A549 (cell line): ENCODE measurements around the gene MIPOL1. TPM values are rescaled to one million over a fixed set of nuclear protein-coding genes. Genes with fewer than 3 reads are reported as not detected.

Experiments
- ATAC-seq, 2 experiments: fragments of 200-7000 bp in 1 of 2; fragments of >200 bp in 1 of 2; cut with Nextera tagmentation in 1 of 2; cut with Tn5 transposase in 1 of 2; 3 replicates each; pipeline versions ENCODE4 v1.8.0 to v1.9.1; 2018 to 2020; ENCODE audit warnings: mild to moderate bottlenecking in 1 of 2, moderate library complexity in 1 of 2
- CTCF ChIA-PET: fragments of 300-600 bp; sonication (Branson Sonifier 250); formaldehyde crosslinking; extraction: SDS; loops from one replicate; lab custom pipeline; 2021; ENCODE audit warnings: antibody characterized with exemption, inconsistent platforms; lab: Yijun Ruan, JAX
- POLR2A ChIA-PET: fragments of 350-600 bp; formaldehyde crosslinking; extraction: SDS; loops from one replicate; lab custom pipeline; 2021; ENCODE audit warnings: antibody characterized with exemption, inconsistent platforms; lab: Yijun Ruan, JAX
- DNase-seq, 2 experiments: peaks; one replicate each; pipeline versions ENCODE4 v3.0.0 to v3.0.0-alpha.2; 2011 to 2016; ENCODE audit warnings: low read depth in 1 of 2, low spot score in 1 of 2
- FAIRE-seq: peaks from 2 replicates; lab custom pipeline; 2011; peaks lifted over from hg19 to GRCh38; lab: Jason Lieb, UNC
- H3K27ac ChIP-seq, 2 experiments: fragments of >200 bp; sonication (Bioruptor Twin); formaldehyde crosslinking; 3 replicates each; pipeline ENCODE4 v1.5.1; 2016 to 2017
- H3K4me1 ChIP-seq: fragments of >200 bp; sonication (Bioruptor Twin); formaldehyde crosslinking; 3 replicates; pipeline ENCODE4 v1.6.1; 2016
- H3K4me2 ChIP-seq: fragments of >200 bp; sonication (Bioruptor Twin); formaldehyde crosslinking; 3 replicates; pipeline ENCODE4 v1.6.1; 2016
- H3K4me3 ChIP-seq: fragments of >200 bp; sonication (Bioruptor Twin); formaldehyde crosslinking; 3 replicates; pipeline ENCODE4 v1.5.1; 2016
- H3K9me3 ChIP-seq: fragments of >200 bp; sonication (Bioruptor Twin); formaldehyde crosslinking; 3 replicates; pipeline ENCODE4 v1.6.1; 2016
- ATOH8 ChIP-seq: fragments of 250-450 bp; sonication (Bioruptor Pico); IDR thresholded peaks from 2 replicates; pipeline ENCODE4 v1.5.0; 2020; ENCODE audit warnings: low read depth, mild to moderate bottlenecking, moderate library complexity
- CBX2 ChIP-seq: fragments of 200-600 bp; sonication (generic); IDR thresholded peaks from 2 replicates; pipeline ENCODE4 v1.6.1; 2016; ENCODE audit warnings: low read depth, mild to moderate bottlenecking, borderline replicate concordance
- CBX8 ChIP-seq: fragments of 200-600 bp; sonication (generic); IDR thresholded peaks from 2 replicates; pipeline ENCODE4 v1.6.1; 2016
- CEBPB ChIP-seq, 2 experiments: fragments of >200 bp in 1 of 2; sonication (Bioruptor Twin) in 1 of 2; formaldehyde crosslinking in 1 of 2; IDR thresholded peaks; 2 replicates each; pipeline ENCODE4 v1.6.1; 2012 to 2016
- EHF ChIP-seq: fragments of 250-450 bp; sonication (Bioruptor Pico); IDR thresholded peaks from 2 replicates; pipeline ENCODE4 v1.5.0; 2020; ENCODE audit warnings: mild to moderate bottlenecking
- EP300 ChIP-seq, 2 experiments: fragments of >200 bp; sonication (Bioruptor Twin); formaldehyde crosslinking; IDR thresholded peaks; 2 replicates in 1 of 2; 3 replicates in 1 of 2; pipeline ENCODE4 v1.6.1; 2016 to 2017
- FOSB ChIP-seq: fragments of 250-450 bp; sonication (Bioruptor Pico); IDR thresholded peaks from 2 replicates; pipeline ENCODE4 v1.5.0; 2020; ENCODE audit warnings: mild to moderate bottlenecking, moderate library complexity
- FOSL2 ChIP-seq, 2 experiments: fragments of 450-650 bp in 1 of 2; fragments of >200 bp in 1 of 2; sonication (Bioruptor Twin) in 1 of 2; formaldehyde crosslinking; IDR thresholded peaks; 2 replicates each; pipeline versions ENCODE4 v1.5.0 to v1.6.1; 2016 to 2020; ENCODE audit warnings: mild to moderate bottlenecking in 1 of 2, moderate library complexity in 1 of 2
- FOXS1 ChIP-seq: fragments of 250-450 bp; sonication (Bioruptor Pico); IDR thresholded peaks from 2 replicates; pipeline ENCODE4 v1.5.0; 2020; ENCODE audit warnings: mild to moderate bottlenecking, moderate library complexity
- GATA3 ChIP-seq: IDR thresholded peaks from 2 replicates; pipeline ENCODE4 v1.6.1; 2012; ENCODE audit warnings: borderline replicate concordance
- HOXA7 ChIP-seq: fragments of 250-450 bp; sonication (Bioruptor Pico); IDR thresholded peaks from 2 replicates; pipeline ENCODE4 v1.5.0; 2020; ENCODE audit warnings: mild to moderate bottlenecking, moderate library complexity
- HOXB13 ChIP-seq: fragments of 250-450 bp; sonication (Bioruptor Pico); IDR thresholded peaks from 2 replicates; pipeline ENCODE4 v1.5.0; 2020; ENCODE audit warnings: low read depth, mild to moderate bottlenecking, moderate library complexity
- HOXB5 ChIP-seq: fragments of 250-450 bp; sonication (Bioruptor Pico); IDR thresholded peaks from 2 replicates; pipeline ENCODE4 v1.5.0; 2020; ENCODE audit warnings: mild to moderate bottlenecking, moderate library complexity
- JUN ChIP-seq, 2 experiments: fragments of >200 bp; sonication (Bioruptor Twin); formaldehyde crosslinking; IDR thresholded peaks; 2 replicates in 1 of 2; 3 replicates in 1 of 2; pipeline ENCODE4 v1.6.1; 2016 to 2017
- JUNB ChIP-seq: fragments of >200 bp; sonication (Bioruptor Twin); formaldehyde crosslinking; IDR thresholded peaks from 2 replicates; pipeline ENCODE4 v1.6.1; 2016
- KDM1A ChIP-seq: fragments of 200-600 bp; sonication (generic); IDR thresholded peaks from 2 replicates; pipeline ENCODE4 v1.6.1; 2016; ENCODE audit warnings: low read depth, mild to moderate bottlenecking
- MAX ChIP-seq: IDR thresholded peaks from 2 replicates; pipeline ENCODE4 v1.6.1; 2012
- MAZ ChIP-seq: fragments of 150-350 bp; IDR thresholded peaks from 2 replicates; pipeline ENCODE4 v1.6.1; 2014; ENCODE audit warnings: antibody characterized with exemption, low read depth, low read length, borderline replicate concordance
- NFE2L2 ChIP-seq: fragments of 150-350 bp; conservative IDR thresholded peaks from 2 replicates; pipeline ENCODE4 v1.6.1; 2014; ENCODE audit warnings: low read length
- NPAS2 ChIP-seq: fragments of 250-450 bp; sonication (Bioruptor Pico); IDR thresholded peaks from 2 replicates; pipeline ENCODE4 v1.8.0; 2022; ENCODE audit warnings: mild to moderate bottlenecking, moderate library complexity, borderline replicate concordance
- NR3C1 ChIP-seq: fragments of >200 bp; sonication (Bioruptor Twin); formaldehyde crosslinking; IDR thresholded peaks from 3 replicates; pipeline ENCODE4 v1.6.1; 2017
- PBX3 ChIP-seq: IDR thresholded peaks from 2 replicates; pipeline ENCODE4 v1.6.1; 2012
- RAD21 ChIP-seq, 2 experiments: fragments of >200 bp in 1 of 2; sonication (Bioruptor Twin) in 1 of 2; formaldehyde crosslinking in 1 of 2; IDR thresholded peaks in 1 of 2; conservative IDR thresholded peaks in 1 of 2; 2 replicates in 1 of 2; 3 replicates in 1 of 2; pipeline ENCODE4 v1.6.1; 2012 to 2018; ENCODE audit warnings: inconsistent platforms in 1 of 2
- RARB ChIP-seq: fragments of 250-450 bp; sonication (Bioruptor Pico); IDR thresholded peaks from 2 replicates; pipeline ENCODE4 v1.8.0; 2021; ENCODE audit warnings: mild to moderate bottlenecking, moderate library complexity
- REST ChIP-seq: fragments of 200-600 bp; sonication (generic); IDR thresholded peaks from 2 replicates; pipeline ENCODE4 v1.6.1; 2016; ENCODE audit warnings: antibody characterized with exemption, mild to moderate bottlenecking, moderate library complexity
- RFX5 ChIP-seq: fragments of 450-650 bp; IDR thresholded peaks from 2 replicates; pipeline ENCODE4 v1.7.1; 2014; ENCODE audit warnings: antibody characterized with exemption, mild to moderate bottlenecking, moderate library complexity
- RNF2 ChIP-seq: fragments of 200-600 bp; sonication (generic); IDR thresholded peaks from 2 replicates; pipeline ENCODE4 v1.6.1; 2016; ENCODE audit warnings: low read depth, mild to moderate bottlenecking, antibody characterized with exemption, moderate library complexity, borderline replicate concordance
- SMC3 ChIP-seq: fragments of >200 bp; sonication (Bioruptor Twin); formaldehyde crosslinking; IDR thresholded peaks from 3 replicates; pipeline ENCODE4 v1.6.1; 2018; ENCODE audit warnings: inconsistent platforms
- USF2 ChIP-seq: fragments of 450-650 bp; IDR thresholded peaks from 2 replicates; pipeline ENCODE4 v1.6.1; 2014; ENCODE audit warnings: antibody characterized with exemption
- ZNF302 ChIP-seq: fragments of 250-450 bp; sonication (Bioruptor Pico); IDR thresholded peaks from 2 replicates; pipeline ENCODE4 v1.9.0; 2021; ENCODE audit warnings: inconsistent platforms, mild to moderate bottlenecking, moderate library complexity
- ZSCAN20 ChIP-seq: fragments of 250-450 bp; sonication (Bioruptor Pico); IDR thresholded peaks from 2 replicates; pipeline ENCODE4 v1.8.0; 2022; ENCODE audit warnings: mild to moderate bottlenecking, moderate library complexity
- WGBS: methylation state at CpG from one replicate; pipeline ENCODE4 v1.1.6; 2017; ENCODE audit errors: missing lambda C conversion rate; 5-methylcytosine and 5-hydroxymethylcytosine counted together
- polyA plus RNA-seq, 4 experiments: library from polyadenylated mRNA; depleted of rRNA in 3 of 4; stranded (reverse); fragments of >200 nt; fragmentation: RNase III in 1 of 4; extraction: RNeasy Plus Mini Kit Qiagen cat#74134 plus additional on column Dnase treatment in 1 of 4; gene quantifications; 2 replicates in 3 of 4; 3 replicates in 1 of 4; pipeline ENCODE4 v1.2.3, GENCODE V29; 2011 to 2017
- TF ChIP-seq, protein P1 (sequence below): fragments of >200 bp; sonication (Bioruptor Twin); formaldehyde crosslinking; IDR thresholded peaks from 3 replicates; pipeline ENCODE4 v1.5.1; 2016

MIPOL1 gene
- polyA plus RNA-seq, 2 of the 4 experiments (the other 2 are of a cell fraction): 5.2 to 13.4 TPM

GRCh38 chr14:37566811-37567371 lies 369.2 kb downstream of the MIPOL1 start:
- Histone ChIP-seq H3K9me3 (no peaks in the 10 kb centered on the region), H3K4me1 (peaks cover 18% of the 10 kb centered on the region), H3K4me2 (peak overlapping the region; percentile 75), H3K27ac (peak overlapping the region; percentile 11 to 41; a peak in 4 of 6 replicates), H3K4me3 (no peak overlapping the region)
- ATAC-seq: peak in 1 of 2 experiments; percentile 91; a peak in 3 of 6 replicates
- FAIRE-seq: no peak
- ChIA-PET POLR2A (no interaction called here), CTCF (interaction anchor here (1.1 kb wide), 1 partner anchor 18 kb away, joined by 3 read pairs; no protein-coding TSS in a partner anchor)
- WGBS: 5% methylated on average over 3 of the region's 3 CpGs
- peak in 1 of 2 experiments; percentile 78 for DNase-seq
- TF ChIP-seq HOXB5 (CRISPR knock-in tag) (no peak), FOSB (CRISPR knock-in tag) (no peak), NFE2L2 (no peak), HOXA7 (no peak), RFX5 (no peak), KDM1A (no peak), HOXB13 (CRISPR knock-in tag) (no peak), ATOH8 (CRISPR knock-in tag) (no peak), GATA3 (peak; percentile 85), EP300 (IDR thresholded peaks at IDR 0.05) (peak; percentile 15 to 49; a peak in 2 of 5 replicates), CEBPB (IDR thresholded peaks at IDR 0.05) (peak in 1 of 2 experiments; percentile 64; a peak in 1 of 4 replicates), ZSCAN20 (CRISPR knock-in tag) (no peak), NR3C1 (no peak), RAD21 (conservative IDR thresholded peaks at IDR 0.05 in 1 of 2, IDR thresholded peaks at IDR 0.05 in 1 of 2) (0 out of 5 replicates have a peak, but pooled peaks of 1 of the 2 experiments have one; percentile 11), NPAS2 (CRISPR knock-in tag) (no peak), ZNF302 (CRISPR knock-in tag) (no peak), CBX8 (no peak), MAZ (no peak), PBX3 (0 out of 2 replicates have a peak, but pooled peaks have one; percentile 40), RARB (CRISPR knock-in tag) (no peak), RNF2 (no peak), SMC3 (no peak), JUNB (peak; percentile 38; the same call in 1 of the 2 replicates), MAX (peak; percentile 41; the same call in 1 of the 2 replicates), USF2 (no peak), FOSL2 (IDR thresholded peaks at IDR 0.05) (no peak), FOSL2 (CRISPR knock-in tag; IDR thresholded peaks at IDR 0.05) (peak; percentile 76), REST (no peak), FOXS1 (no peak), CBX2 (no peak), EHF (CRISPR knock-in tag) (no peak), JUN (IDR thresholded peaks at IDR 0.05) (0 out of 5 replicates have a peak, but pooled peaks of 1 of the 2 experiments have one; percentile 28)
- TF ChIP-seq, protein P1, sequence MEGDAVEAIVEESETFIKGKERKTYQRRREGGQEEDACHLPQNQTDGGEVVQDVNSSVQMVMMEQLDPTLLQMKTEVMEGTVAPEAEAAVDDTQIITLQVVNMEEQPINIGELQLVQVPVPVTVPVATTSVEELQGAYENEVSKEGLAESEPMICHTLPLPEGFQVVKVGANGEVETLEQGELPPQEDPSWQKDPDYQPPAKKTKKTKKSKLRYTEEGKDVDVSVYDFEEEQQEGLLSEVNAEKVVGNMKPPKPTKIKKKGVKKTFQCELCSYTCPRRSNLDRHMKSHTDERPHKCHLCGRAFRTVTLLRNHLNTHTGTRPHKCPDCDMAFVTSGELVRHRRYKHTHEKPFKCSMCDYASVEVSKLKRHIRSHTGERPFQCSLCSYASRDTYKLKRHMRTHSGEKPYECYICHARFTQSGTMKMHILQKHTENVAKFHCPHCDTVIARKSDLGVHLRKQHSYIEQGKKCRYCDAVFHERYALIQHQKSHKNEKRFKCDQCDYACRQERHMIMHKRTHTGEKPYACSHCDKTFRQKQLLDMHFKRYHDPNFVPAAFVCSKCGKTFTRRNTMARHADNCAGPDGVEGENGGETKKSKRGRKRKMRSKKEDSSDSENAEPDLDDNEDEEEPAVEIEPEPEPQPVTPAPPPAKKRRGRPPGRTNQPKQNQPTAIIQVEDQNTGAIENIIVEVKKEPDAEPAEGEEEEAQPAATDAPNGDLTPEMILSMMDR: no peak
